ENCODE results near the gene FANCC.

FANCC gene

DNA sequence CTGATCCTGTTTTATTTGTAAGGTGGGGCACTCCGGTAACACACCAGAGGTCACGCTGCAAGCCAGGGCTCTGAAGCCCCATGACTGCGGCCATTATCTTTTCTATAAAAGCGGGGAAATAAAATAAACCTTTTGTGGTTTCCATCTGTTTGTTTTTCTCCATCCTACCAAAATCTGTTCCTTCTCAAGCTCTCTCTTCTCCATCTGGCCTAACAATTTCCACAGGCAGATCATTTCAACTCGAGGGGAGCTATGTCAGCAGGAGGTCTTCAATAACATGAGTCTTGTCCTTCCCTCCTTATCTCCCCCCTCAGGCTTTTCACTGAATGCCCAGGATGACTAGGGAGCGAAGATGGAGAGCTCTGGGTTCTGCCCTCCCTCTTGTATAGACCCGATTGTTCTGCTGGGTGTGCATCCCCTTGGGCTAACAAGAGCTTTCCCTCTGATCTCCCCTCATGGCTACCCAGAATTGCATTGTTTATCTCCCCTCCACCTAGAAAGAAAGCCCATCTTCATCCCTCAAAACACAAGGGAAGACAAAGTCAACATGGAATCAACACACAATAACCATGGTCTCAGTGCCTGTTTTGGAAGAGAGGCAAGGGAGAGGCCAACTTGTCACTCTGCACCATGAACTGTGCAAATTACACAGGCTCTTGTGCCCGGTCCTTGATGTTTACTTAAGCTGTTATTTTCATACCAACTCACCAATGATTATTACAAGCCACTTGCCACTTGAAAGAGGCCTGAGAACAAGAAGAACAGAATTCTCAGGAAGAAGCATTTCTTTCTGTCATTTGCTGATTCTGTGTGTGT, 187.8 kb downstream of the FANCC start:
- H3K27ac ChIP-seq, result no peak overlapping the region
- no peak for DNase-seq (ENCODE audit: low read depth, low spot score)

GRCh38 chr9:95128177-95128524, 189.4 kb downstream of the FANCC start:
- no peak overlapping the region for H3K27ac ChIP-seq
- no peak for DNase-seq (ENCODE audit: low read depth, low spot score)

DNA sequence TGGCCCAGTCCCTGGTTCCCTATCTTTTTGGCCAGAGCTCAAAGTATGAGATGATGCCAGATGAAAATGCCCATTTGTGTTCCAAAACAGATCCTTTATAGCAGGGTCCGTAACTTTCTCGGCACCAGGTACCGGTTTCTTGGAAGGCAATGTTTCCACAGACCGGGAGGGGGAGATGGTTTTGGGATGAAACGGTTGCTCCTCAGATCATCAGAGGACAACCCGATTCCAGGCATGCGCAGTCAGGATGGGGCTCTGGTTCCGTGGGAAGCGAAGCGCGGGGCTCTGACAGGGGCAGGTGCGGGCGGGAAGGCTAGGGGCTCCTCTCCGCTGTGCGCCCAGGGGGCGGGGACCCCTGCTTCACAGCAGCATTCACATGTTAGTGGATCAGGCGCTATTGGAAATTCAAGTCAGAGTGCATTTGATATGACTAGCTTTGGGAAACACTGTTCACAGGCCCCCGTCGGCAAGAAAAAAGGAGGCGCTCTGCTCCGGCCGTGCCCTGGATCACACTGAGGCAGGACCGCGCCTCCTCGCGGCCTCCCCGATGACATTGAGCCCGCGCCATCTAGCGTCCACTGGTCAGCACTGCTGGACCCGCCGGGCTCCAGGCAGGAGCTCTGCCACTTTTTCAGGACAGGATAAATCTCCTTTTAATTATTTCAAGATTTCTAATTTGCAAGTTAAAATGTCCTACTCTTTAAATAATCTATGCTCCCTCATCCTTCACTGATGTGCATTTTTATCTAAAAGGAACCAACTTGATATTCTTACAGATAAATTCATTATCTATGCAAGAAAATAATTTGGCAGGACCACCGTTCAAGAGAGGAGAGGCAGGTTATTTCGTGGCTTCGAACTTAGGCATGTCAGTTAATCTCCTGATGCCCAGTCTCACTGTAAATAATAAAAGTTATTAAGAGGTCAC, 190.0 kb downstream of the FANCC start:
- H3K27ac ChIP-seq, result no peak overlapping the region
- no peak for DNase-seq (ENCODE audit: low read depth, low spot score)

DNA sequence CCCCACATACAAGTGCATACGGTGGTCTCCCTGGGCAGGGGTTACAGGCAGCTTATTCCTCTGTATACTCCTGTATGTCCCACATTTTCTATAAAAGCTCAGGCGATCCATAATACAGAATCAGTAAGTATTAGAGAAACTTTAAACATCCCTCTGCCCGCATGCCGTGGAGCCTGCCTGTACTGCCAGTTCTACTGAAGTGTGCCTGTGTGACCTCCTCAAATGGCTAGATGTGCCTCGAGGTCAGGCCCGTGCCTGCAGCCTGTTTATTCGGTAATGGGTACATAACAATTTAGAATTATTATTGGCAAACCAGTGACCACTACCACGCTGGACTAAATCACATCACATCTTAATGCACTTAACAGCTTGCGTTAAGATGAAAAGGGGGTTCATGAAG, 190.8 kb downstream of the FANCC start:
- no peak overlapping the region for H3K27ac ChIP-seq
- DNase-seq (ENCODE audit: low read depth, low spot score), result no peak

DNA sequence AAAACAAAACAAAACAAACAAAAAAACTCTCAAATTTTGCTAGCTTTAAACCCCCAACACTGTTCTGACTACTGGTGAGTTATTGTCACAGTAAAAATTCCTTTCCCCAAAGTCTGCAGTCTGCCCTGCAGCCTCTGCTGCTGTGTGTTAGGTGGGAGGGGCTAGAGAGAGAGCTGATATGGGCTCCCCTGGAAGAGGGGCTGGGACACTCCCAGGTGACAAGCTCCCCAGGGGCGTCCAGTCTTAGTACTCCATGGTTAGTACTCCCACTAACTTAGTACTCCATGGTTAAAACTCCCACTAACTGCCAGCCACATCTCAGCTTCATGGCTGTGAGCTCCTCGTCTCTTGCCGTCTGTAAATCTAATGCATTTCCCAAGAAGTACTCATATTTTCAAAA, 191.9 kb downstream of the FANCC start:
- DNase-seq (ENCODE audit: low read depth, low spot score), result no peak
- no peak overlapping the region for H3K27ac ChIP-seq

DNA sequence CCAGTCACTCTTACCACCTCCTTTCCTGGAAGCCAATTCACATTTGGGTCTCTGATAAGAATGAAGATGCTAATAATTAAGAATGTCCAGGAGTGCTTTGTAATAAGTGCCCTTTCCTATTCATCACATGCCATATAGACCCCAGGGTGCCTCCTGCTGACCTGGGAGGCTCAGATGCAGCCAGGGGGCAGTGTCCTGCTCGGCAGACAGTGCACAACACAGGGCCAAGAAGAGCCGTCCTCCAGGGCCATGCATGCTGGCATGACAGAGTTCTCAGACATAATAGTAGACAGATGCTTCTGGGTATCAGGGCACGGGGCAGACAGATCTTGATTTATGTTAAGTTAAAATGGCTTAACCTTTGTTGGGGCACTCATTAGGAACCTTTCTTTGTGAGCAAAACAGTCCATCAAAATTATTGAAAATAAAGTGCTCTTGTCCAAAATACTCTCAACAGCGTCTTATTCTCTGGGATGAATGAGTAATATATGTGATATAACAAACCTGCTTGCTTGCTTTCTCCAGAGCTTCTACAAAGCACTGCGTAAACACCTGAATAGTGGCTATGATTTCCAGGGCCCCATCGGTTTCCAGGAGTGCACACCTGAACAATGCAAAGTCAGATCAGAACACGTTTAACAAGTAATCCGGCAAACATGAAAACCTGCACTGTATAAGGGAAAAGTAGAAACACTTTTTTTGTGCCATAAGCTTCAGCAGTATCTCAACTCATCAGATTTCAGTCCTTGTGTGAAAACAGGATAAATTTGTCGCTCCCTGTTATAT, 192.7 kb downstream of the FANCC start:
- H3K27ac ChIP-seq, result peak overlapping the region; percentile 6
- DNase-seq (ENCODE audit: low read depth, low spot score), result no peak

- no peak for DNase-seq (ENCODE audit: low read depth, low spot score)
- no peak overlapping the region for H3K27ac ChIP-seq
These were observed 196.6 kb downstream of the FANCC start for GRCh38 chr9:95120781-95121370.

GRCh38 chr9:95118596-95118995, 198.9 kb downstream of the FANCC start:
- DNase-seq (ENCODE audit: low read depth, low spot score), result no peak
- H3K27ac ChIP-seq, result no peak overlapping the region

DNA sequence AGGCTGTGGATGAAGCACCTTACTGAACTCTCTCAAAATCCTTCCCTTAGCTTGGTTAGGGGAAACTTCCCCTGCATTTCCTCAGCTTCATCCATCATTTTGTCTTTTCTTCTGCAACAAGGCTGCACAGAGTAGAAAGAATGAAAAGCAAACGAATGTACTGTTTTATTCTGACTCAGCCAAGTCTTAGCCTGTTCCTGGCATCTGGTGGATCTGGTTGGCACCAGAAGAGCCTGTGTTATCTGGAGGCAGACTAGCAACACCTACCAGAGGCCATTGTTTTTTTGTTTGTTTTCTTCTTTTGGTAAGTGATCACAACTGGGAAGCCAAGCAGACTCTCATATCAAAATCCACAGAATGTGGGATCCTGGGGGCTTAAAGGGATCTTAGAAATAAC, 200.7 kb downstream of the FANCC start:
- peak overlapping the region; percentile 29 for H3K27ac ChIP-seq
- DNase-seq (ENCODE audit: low read depth, low spot score), result no peak

- H3K27ac ChIP-seq, result peak overlapping the region; percentile 29
These were observed 201.3 kb downstream of the FANCC start for GRCh38 chr9:95116002-95116807.

DNA sequence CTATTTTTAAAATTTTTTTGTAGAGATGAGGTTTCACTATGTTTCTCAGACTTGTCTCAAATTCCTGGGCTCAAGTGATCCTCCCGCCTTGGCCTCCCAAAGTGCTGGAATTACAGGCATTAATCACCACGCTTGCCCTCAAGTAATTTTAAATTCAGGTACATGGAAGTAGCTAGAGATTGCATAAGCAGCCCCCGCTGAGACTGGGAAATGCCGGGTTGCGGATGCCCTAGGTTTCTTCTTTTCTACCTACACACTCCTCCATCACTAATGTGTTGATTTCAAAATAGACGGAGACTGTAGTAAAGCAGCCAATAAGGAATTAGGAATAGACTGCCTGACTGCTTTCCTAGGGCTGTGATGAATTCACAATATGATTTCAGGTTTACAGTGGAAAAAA, 202.4 kb downstream of the FANCC start:
- DNase-seq (ENCODE audit: low read depth, low spot score), result no peak
- H3K27ac ChIP-seq, result no peak overlapping the region

More at GRCh38 chr9:95116002-95116807, 201.3 kb downstream of the FANCC start:
- no peak for DNase-seq (ENCODE audit: low read depth, low spot score)

DNA sequence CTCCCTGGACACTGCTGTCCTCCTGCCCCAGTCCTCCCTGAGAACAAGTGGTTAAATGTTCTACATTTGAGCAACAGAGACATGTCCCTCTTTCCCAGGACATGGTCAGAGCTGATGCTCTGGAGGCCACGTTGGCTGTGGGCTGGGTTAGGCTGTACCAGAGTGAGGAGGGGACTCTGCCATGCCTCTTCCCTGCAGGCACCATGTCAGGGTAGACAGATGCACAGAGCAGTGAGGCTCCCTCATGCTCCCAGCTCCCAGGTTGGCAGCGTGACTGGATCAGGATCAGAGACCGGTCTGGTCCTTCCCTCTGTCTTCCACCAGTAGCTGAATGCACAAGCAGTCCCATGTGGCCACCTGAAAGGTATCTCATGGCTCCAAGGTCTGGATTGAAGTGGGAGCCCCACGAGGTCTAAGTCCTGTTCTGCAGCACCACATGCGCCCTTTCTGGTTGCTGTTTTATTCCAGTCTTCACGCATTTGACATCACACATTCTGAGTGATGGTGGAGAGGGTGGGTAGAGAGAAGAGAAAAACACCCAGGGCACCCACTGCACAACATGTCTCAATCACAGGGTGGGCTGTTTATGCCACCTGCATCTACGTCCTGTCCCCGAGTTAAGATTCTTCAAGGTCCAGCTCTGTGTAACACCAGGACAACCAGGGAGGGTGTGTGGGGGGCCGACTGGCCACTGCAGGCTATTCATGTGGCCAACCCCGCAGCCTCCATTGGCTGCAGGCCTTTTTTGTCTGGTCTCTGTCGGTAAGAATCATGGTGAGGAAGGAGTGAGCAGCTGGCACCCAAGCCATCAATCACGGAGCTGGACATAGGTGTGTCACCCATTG, 204.9 kb downstream of the FANCC start:
- H3K27ac ChIP-seq, result no peak overlapping the region
- DNase-seq (ENCODE audit: low read depth, low spot score), result no peak

GRCh38 chr9:95111716-95112115, 205.8 kb downstream of the FANCC start:
- no peak for DNase-seq (ENCODE audit: low read depth, low spot score)
- H3K27ac ChIP-seq, result no peak overlapping the region

- DNase-seq (ENCODE audit: low read depth, low spot score), result no peak
- no peak overlapping the region for H3K27ac ChIP-seq
These were observed 206.5 kb downstream of the FANCC start for GRCh38 chr9:95110921-95111525.

DNA sequence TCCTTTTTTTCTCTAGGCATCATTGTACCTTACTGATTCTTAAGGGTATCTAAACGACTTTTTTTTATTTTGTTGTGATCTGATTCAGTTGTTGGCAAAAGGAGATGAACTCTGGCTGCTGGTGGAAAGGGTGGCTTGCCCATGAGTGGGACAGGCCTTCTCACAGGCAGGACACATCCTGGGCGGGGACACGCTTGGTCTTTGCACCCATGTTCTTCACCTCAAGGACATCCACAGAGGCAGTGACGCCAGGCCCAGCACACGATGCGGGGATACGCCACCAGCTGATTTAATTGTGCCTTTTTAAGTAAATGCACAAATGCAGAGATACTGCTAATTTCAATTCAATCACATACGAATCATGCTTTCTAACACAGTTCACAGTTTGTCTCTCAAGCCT, 208.1 kb downstream of the FANCC start:
- no peak for DNase-seq (ENCODE audit: low read depth, low spot score)

DNA sequence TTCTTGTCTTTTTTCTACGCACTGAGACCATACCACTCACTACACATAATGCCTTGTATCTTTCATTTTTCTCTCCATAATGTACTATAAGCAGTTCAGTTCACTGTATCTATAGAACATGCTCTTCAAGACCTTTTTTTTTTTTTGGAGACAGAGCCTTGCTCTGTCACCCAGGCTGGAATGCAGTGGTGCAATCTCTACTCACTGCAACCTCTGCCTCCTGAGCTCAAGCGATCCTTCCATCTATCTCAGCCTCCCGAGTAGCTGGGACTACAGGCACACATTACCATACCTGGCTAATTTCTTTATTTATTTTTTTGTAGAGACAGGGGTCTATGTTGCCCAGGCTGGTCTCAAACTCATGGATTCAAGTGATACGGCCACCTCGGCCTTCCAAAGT, 208.7 kb downstream of the FANCC start:
- no peak for DNase-seq (ENCODE audit: low read depth, low spot score)
- H3K27ac ChIP-seq, result peak overlapping the region; percentile 97

More for the DNA sequence above, 208.1 kb downstream of the FANCC start:
- H3K27ac ChIP-seq, result no peak overlapping the region

GRCh38 chr9:95107976-95108375, 209.5 kb downstream of the FANCC start:
- peak overlapping the region; percentile 97 for H3K27ac ChIP-seq
- DNase-seq (ENCODE audit: low read depth, low spot score), result no peak
